Midbrain (tissue), 1 donor: ENCODE measurements around the gene INPP5E.

Experiments
- DNase-seq: peaks from one replicate; lab custom pipeline; 2025; lab: John Stamatoyannopoulos, UW

Gene INPP5E

DNA sequence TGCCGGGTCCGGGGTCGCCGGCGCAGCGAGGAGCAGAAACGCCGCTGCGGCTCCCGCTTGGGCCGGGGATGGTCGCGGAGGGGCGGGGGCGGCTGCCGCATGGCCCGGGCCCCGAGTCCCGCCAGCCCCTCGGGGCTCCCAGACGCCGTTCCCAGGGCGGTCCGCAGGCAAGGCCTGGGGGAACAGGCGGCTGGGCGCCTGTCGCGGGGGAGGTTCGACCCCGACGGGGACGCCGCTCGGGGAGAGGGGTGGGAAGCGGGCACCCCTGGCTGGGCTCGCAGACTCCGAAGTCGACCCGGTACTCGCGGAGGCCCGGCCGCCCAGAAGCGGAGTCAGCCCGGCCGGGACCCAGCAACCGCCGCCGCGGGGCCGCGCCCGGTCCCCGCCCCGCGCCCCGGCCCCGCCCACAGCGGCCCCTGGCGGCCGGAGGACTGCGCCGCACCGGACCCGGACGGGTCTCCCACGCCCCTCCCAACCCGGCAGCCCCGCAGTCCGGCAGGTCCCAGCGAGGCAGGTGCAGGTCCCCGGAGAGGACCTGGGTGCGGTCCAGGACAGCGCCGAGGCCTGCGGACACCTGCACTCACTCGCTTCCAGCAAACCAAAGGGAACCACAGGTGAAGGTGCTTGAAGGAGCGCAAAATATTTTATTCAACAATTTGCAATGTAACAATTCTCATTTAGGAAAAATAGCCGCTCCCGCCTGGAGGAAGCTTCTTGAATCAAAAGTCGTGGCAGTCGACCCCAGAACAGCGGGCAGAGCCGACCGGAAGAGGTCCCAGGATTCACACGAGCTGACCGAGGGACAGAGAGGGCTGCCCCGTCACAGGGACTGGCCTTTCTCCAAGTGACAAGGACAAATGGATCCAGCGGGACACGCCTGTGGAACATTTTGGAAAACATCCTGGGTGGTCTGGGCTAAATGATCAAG is at the start of gene INPP5E:
INPP5E (minus strand) TSS at position 365 of the 928 bp plus-strand sequence. CDS start 426 bp downstream, outside the sequence.
- peak; percentile 47 for DNase-seq

DNA sequence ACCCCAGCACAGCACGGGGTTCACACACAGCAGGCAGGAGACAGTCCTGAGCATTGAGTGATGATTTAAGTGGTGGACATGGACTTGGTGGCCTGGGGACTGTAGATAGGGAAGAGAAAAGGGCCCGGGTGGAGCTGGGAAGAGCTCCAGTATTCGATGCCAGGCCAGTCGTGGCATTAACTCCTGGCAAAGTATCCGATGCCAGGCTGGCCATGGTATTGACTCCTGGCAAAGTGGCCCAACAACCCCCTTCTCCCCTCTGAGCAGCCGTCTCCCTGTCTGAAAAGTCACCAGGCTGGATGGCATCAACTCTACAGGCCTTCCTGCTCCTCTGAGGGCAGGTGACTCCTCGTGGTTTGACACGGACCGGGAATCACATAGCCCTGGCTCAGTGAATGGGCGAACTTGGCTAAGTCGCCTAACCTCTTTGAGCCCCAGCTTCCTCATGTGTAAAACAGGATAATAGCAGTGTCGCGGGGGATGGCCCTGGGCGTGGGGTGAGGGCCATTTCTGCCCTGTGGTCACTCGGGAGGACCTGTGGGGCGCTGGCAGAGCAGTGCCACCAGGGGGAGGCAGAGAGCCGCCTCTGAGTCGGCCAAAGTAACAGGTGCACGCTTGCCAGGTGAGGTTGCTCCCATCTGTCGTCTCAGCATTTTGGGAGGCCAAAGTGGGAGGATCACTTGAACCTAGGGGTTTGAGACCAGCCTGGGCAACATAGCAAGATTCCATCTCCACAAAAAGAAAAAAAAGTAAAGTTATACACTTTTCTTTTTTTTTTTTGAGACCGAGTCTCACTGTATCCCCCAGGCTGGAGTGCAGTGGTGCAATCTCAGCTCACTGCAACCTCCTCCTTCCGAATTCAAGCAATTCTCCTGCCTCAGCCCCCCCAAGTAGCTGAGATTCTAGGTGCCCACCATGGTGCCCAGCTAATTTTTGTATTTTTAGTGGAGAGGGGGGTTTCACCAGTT is 48.9 kb upstream of the INPP5E start:
- peak; percentile 39 for DNase-seq

DNA sequence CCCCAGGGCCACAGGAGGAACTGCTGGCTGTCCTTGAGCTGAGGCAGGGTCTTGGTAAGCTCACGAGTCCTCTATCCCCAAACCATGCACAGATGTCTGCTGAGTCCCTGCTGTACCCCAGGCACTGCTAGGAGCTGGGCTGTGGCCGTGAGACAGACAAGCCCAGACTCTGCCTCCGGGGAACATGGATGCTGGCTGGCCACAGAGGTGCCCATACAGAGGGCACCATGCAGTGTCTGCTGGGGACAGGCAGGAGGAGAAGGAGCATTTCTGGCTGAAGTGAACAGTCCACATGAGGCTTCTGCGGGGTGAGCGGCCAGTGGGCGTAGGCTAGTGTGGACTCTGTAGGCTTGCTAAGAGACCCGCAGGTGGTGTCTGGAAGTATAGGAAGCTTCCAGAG is 48.0 kb upstream of the INPP5E start:
- no peak for DNase-seq

DNA sequence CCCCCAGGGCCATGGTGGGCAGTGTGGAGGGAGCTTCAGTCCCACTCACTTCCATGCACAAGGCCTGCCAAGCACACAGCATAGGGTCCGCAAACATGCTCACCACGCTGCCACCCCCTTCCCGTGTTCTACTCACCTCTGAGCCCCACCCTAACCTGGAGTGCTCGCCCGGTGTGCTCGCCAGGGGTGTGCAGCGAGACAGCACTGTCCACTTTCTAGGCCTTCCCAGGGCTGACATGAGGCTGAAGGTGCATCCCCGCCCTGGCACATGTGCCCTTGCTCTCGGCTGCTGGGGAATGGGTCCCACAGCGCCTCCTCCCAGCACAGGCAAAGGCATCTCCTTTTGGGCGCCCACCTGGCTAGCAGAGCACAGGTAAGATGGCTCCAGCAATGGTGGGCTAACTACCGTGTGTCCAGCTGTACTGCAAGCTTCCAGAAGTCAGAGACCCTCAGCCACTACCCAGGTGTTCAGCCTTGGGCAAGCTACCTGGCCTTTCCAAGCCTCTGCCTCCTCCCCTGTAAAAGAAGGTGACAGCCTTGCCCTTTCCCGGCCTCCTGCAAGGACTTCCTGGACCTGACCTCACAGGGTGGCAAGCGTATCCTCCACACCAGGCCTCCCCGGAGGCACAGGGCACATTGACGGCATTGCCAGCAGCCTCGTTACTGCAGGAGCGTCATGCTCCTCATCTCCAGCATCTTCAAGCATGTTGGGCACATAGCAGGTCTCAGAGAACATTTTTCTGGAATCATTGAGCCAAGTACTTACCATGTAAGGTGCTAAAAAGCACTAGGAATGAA is 47.4 kb upstream of the INPP5E start:
- no peak for DNase-seq

DNA sequence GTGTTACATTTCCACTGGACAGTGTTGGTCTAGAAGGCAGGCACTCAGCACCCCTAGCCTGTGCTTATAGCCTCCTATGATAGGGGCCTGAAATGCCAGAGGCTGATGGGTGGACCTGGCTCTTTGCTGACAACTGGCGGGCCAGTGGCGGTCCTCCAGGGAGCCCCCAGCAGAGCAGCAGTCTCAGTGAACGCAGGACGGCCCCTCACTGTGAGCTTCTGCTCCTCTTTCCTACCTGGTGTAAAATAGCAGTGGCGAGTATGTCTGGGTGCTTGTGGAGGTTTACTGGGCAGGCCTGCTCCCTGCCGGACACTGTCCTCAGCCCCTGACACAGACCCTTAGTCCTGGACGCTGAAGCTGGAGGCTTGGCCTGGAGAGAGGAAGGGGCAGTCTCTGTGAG is 46.5 kb upstream of the INPP5E start:
- DNase-seq = no peak

- peak; percentile 75 for DNase-seq
Observed at GRCh38 chr9:136485049-136486045, 45.7 kb upstream of the INPP5E start.

- no peak for DNase-seq
Observed at GRCh38 chr9:136484153-136485048, 44.8 kb upstream of the INPP5E start.

DNA sequence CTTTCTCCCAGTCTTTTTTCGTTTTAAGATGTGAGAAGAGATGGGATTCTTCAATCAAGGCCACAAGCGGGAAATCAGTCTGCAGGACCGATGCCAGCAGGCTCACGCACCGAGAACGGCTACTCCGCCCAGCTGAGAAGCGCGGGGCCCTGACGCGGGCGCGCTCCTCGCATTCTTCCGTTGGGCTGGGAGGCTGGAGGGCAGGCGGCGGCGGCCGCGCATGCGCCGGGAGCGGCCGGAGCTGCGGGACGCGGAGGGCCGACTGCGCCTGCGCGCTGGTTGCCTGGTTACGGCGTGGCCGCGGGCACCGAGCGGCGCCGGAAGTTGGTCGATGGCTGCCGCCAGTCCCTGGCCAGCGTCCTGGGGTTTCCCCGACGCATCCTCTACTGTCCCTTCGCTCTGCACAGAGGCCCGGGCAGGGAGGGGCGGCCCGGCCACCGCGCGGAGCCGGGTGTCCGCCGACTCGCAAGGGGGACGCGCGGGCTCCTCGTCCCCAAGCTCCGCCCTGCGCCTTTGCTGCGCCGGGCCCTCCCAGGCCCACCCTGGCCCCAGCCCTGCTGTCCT is 44.0 kb upstream of the INPP5E start:
- peak; percentile 91 for DNase-seq

DNA sequence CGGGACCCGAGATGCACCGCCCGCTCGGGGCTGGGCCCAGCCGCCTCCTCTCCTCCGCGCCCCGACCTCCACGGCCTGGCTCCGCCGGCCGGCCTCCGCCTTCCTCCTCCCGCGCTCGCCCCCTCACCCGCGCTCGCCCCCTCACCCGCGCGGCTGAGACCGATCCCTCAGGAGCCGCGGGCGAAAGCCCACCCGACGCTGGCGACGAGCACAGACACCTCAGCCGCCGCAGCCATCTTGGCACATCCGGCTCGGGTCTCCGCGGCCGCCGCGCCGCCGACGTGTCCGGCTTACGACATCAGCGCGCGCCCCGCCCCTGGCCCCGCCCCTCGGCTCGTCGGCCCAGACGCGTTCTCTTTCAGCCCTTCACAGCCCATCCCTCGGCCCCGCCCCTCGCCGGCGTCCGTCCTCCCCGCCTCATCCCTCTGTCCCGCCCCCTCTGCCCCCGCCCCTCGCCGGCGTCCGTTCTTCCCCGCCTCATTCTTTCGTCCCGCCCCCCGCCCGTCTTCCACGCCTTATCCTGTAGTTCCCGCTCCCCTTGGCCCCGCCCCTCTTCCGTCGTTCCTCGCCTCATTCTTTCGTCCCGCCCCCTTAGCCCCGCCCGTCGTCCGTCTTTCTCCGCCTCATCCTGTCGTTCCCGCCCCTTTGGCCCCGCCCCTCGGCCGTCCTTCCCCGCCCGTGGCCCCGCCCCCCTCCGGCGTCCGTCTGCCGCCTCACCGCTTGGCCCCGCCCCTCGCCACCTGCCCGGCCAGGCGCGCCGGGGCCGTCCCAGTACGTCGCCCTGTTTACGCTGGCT is 43.3 kb upstream of the INPP5E start, which contains the start of gene SEC16A:
SEC16A (minus strand) TSS at position 248 of the 796 bp plus-strand sequence. CDS start 5,425 bp downstream, outside the sequence.
- peak; percentile 98 for DNase-seq

- DNase-seq = peak; percentile 25
Observed at GRCh38 chr9:136482046-136482792, 42.6 kb upstream of the INPP5E start.

DNA sequence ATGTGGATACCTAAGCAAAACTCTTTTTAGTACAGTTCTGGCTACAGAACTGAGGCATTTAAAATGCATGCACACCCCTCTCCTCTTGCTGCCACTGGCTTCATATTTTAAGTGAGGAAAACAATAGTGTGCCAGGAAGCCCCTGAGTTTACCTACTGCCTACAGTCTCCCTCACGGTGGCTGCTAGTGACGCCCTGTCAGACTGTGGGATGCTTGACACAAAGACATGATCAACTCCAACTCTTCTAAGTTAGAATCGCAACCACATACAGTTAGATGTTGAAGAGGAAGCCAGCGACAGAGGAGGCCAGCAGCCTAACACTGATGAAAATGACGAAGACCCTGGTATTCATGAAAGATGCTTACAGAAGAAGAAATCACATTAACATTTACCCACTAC is 41.9 kb upstream of the INPP5E start:
- DNase-seq = no peak

DNA sequence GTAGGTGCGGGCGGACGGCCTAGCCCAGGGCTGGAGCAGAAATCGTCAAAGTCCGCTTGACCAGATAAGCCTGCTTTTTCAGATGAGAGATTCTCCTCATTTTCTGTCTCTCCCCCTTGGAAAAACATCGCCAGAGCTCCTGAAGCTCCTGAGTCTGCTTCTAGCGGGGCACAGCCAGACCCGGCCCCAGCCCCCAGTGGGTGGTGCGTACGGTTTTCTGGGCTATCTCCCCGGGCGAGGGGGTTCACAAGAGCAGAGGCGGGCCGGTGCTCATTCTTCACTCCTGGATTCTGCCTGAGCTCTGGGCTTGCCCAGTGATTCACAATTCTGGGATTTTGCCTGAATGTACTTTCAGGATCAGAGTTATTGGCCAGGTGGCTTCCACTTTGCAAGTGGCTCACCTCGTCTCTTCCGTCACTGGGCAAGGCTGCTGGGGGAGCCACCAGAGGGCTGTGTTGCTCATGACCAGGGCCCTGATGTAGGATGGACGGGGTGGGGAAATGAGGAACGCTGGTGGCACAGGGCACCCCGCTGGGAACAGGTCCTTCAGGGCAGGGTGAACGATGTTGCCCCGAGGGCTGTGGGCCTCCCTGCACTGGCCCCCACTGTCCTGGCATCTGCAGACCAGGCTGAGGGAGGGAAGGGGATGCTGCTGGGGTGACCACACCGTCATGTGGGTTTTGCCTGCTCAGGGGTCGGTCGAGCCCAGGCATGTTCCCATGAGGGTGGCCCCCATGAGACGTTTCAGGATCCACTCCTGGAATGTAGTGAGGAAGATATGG is 36.9 kb upstream of the INPP5E start:
- DNase-seq = no peak

- DNase-seq = no peak
Observed at GRCh38 chr9:136474974-136475865, 35.6 kb upstream of the INPP5E start.

GRCh38 chr9:136474021-136474640 is 34.5 kb upstream of the INPP5E start:
- DNase-seq = no peak

DNA sequence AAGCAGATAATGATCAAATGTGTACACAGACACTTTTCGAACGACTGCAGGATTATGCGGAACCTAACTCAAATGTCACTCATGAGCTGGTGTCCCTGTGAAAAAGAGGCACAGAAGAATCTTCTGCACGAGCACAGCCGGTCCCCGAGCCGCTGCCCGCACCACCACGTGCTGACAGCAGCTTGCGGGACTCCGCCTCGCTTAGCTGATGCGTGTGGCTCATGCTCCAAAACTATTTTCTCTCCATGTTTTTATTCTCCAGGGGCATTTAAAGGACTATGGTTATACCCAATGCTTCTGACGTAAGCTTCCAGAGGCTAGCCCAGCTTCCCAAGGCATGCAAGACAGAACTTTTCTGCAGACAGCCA is 33.7 kb upstream of the INPP5E start:
- DNase-seq = no peak
